Ectodermal cell (in vitro differentiated cells): ENCODE measurements around the gene FAN1.

Experiments
- H3K27ac ChIP-seq: 2 replicates; pipeline ENCODE4 v1.7.0; 2013; ENCODE audit warnings: mild to moderate bottlenecking, low read depth, low read length; ENCODE audit not compliant: insufficient read depth, poor library complexity, severe bottlenecking
- H3K27me3 ChIP-seq: 2 replicates; pipeline ENCODE4 v1.7.0; 2013; ENCODE audit warnings: mild to moderate bottlenecking, low read length; ENCODE audit not compliant: insufficient read depth, control insufficient read depth, poor library complexity, severe bottlenecking
- H3K36me3 ChIP-seq: one replicate; pipeline ENCODE4 v1.7.0; 2013; ENCODE audit warnings: low read length; ENCODE audit not compliant: control insufficient read depth, insufficient read depth
- H3K4me1 ChIP-seq: one replicate; pipeline ENCODE4 v1.7.0; 2013; ENCODE audit warnings: low read length; ENCODE audit not compliant: control insufficient read depth, insufficient read depth
- H3K4me3 ChIP-seq: 2 replicates; pipeline ENCODE4 v1.7.0; 2013; ENCODE audit warnings: low read depth, low read length, control low read depth; ENCODE audit not compliant: insufficient read depth
- H3K9me3 ChIP-seq: 2 replicates; pipeline ENCODE4 v1.7.0; 2013; ENCODE audit warnings: mild to moderate bottlenecking, low read length, moderate library complexity; ENCODE audit not compliant: control insufficient read depth
- WGBS, 2 experiments: methylation state at CpG; one replicate each; pipeline ENCODE4 v1.1.7; 2013; ENCODE audit warnings: missing lambda C conversion rate in 2 of 2; 5-methylcytosine and 5-hydroxymethylcytosine counted together

The FAN1 gene

GRCh38 chr15:30978328-30978727 lies 74.6 kb downstream of the FAN1 start:
- H3K27me3 ChIP-seq, result no peaks in the 10 kb centered on the region
- no peaks in the 10 kb centered on the region for H3K36me3 ChIP-seq

GRCh38 chr15:30979457-30979856 lies 75.7 kb downstream of the FAN1 start:
- Histone ChIP-seq H3K4me3 (no peak overlapping the region), H3K27me3 (no peaks in the 10 kb centered on the region), H3K27ac (no peak overlapping the region), H3K9me3 (no peaks in the 10 kb centered on the region), H3K36me3 (no peaks in the 10 kb centered on the region), H3K4me1 (no peaks in the 10 kb centered on the region)
- WGBS, 2 experiments, result 96 to 97% methylated on average over 5 of the region's 5 CpGs

More at GRCh38 chr15:30978328-30978727, 74.6 kb downstream of the FAN1 start:
- Histone ChIP-seq H3K27ac (no peak overlapping the region), H3K9me3 (no peaks in the 10 kb centered on the region), H3K4me3 (no peak overlapping the region), H3K4me1 (no peaks in the 10 kb centered on the region)

- Histone ChIP-seq H3K27me3 (no peaks in the 10 kb centered on the region), H3K27ac (no peak overlapping the region), H3K36me3 (no peaks in the 10 kb centered on the region), H3K4me3 (no peak overlapping the region), H3K4me1 (no peaks in the 10 kb centered on the region), H3K9me3 (no peaks in the 10 kb centered on the region)
- 88 to 89% methylated on average over 3 of the region's 3 CpGs for whole genome bisulfite sequencing, 2 experiments
Observed at GRCh38 chr15:30984118-30984517, 80.4 kb downstream of the FAN1 start.

GRCh38 chr15:30984542-30984941 lies 80.8 kb downstream of the FAN1 start:
- Histone ChIP-seq H3K4me1 (no peaks in the 10 kb centered on the region), H3K36me3 (no peaks in the 10 kb centered on the region), H3K27me3 (no peaks in the 10 kb centered on the region), H3K4me3 (no peak overlapping the region), H3K9me3 (no peaks in the 10 kb centered on the region), H3K27ac (no peak overlapping the region)
- WGBS, 2 experiments, result 95 to 97% methylated on average over 6 of the region's 6 CpGs

GRCh38 chr15:30985081-30985531 lies 81.4 kb downstream of the FAN1 start:
- Histone ChIP-seq H3K27ac (no peak overlapping the region), H3K4me1 (no peaks in the 10 kb centered on the region), H3K27me3 (no peaks in the 10 kb centered on the region), H3K9me3 (no peaks in the 10 kb centered on the region), H3K4me3 (no peak overlapping the region), H3K36me3 (no peaks in the 10 kb centered on the region)
- WGBS, 2 experiments, result 89 to 92% methylated on average over 3 of the region's 3 CpGs

GRCh38 chr15:30990036-30990435 lies 86.3 kb downstream of the FAN1 start:
- Histone ChIP-seq H3K9me3 (no peaks in the 10 kb centered on the region), H3K4me3 (no peak overlapping the region), H3K36me3 (no peaks in the 10 kb centered on the region), H3K27me3 (no peaks in the 10 kb centered on the region), H3K27ac (no peak overlapping the region), H3K4me1 (no peaks in the 10 kb centered on the region)
- WGBS, 2 experiments, result 83 to 88% methylated on average over 2 of the region's 2 CpGs

- Histone ChIP-seq H3K27ac (no peak overlapping the region), H3K36me3 (no peaks in the 10 kb centered on the region), H3K4me1 (no peaks in the 10 kb centered on the region), H3K4me3 (peak overlapping the region; percentile 65), H3K27me3 (no peaks in the 10 kb centered on the region), H3K9me3 (no peaks in the 10 kb centered on the region)
- 9 to 16% methylated on average over 21 to 24 of the region's 24 CpGs for WGBS, 2 experiments
Observed at GRCh38 chr15:30990446-30991254, 86.9 kb downstream of the FAN1 start.

GRCh38 chr15:30991255-30992235 lies 87.8 kb downstream of the FAN1 start, which contains the start of gene MTMR10:
Gene MTMR10, minus strand, starts transcription at chr15:30991628. Its CDS starts 122 bp downstream, at chr15:30991506.
- WGBS, 2 experiments, result 1% methylated on average over 114 of the region's 114 CpGs

GRCh38 chr15:30992249-30992864 lies 88.6 kb downstream of the FAN1 start:
- WGBS, 2 experiments, result 57 to 68% methylated on average over 4 to 7 of the region's 7 CpGs
- no peaks in the 10 kb centered on the region for H3K9me3 ChIP-seq
- H3K4me1 ChIP-seq, result no peaks in the 10 kb centered on the region
- H3K27me3 ChIP-seq, result no peaks in the 10 kb centered on the region
- H3K27ac ChIP-seq, result no peak overlapping the region
- H3K4me3 ChIP-seq, result peak overlapping the region; percentile 65
- H3K36me3 ChIP-seq, result no peaks in the 10 kb centered on the region

More at GRCh38 chr15:30991255-30992235, 87.8 kb downstream of the FAN1 start, which contains the start of gene MTMR10:
- Histone ChIP-seq H3K36me3 (no peaks in the 10 kb centered on the region), H3K9me3 (no peaks in the 10 kb centered on the region), H3K27ac (peak within 1 kb of the TSS; percentile 55), H3K4me3 (peak within 1 kb of the TSS; percentile 65), H3K4me1 (no peaks in the 10 kb centered on the region), H3K27me3 (no peaks in the 10 kb centered on the region)
